SJSA1 (cell line): ENCODE results near the gene CDKN1A. TPM values are rescaled to one million over a fixed set of nuclear protein-coding genes. Genes with fewer than 3 reads are reported as not detected.

Experiments
- DNase-seq, 2 experiments: peaks; one replicate each; pipeline ENCODE4 v3.0.0-alpha.2; 2015 to 2020; ENCODE audit warnings: low spot score in 2 of 2, low read depth in 1 of 2
- H3K27ac ChIP-seq: fragments of 250-450 bp; sonication (Bioruptor Pico); 2 replicates; pipeline ENCODE4 v1.5.1; 2020; ENCODE audit warnings: mild to moderate bottlenecking, moderate library complexity
- H3K27me3 ChIP-seq: fragments of 250-450 bp; sonication (Bioruptor Pico); replicated peaks from 2 replicates; pipeline ENCODE4 v1.5.1; 2020; ENCODE audit warnings: mild to moderate bottlenecking, moderate library complexity
- H3K36me3 ChIP-seq: fragments of 250-450 bp; sonication (Bioruptor Pico); 2 replicates; pipeline ENCODE4 v1.5.1; 2020; ENCODE audit warnings: mild to moderate bottlenecking
- H3K4me1 ChIP-seq: fragments of 250-450 bp; sonication (Bioruptor Pico); replicated peaks from 2 replicates; pipeline ENCODE4 v1.6.1; 2021; ENCODE audit warnings: mild to moderate bottlenecking
- H3K4me3 ChIP-seq: fragments of 250-450 bp; sonication (Bioruptor Pico); 2 replicates; pipeline ENCODE4 v1.5.1; 2020; ENCODE audit warnings: mild to moderate bottlenecking
- H3K9me3 ChIP-seq: fragments of 250-450 bp; sonication (Bioruptor Pico); replicated peaks from 2 replicates; pipeline ENCODE4 v1.5.1; 2020; ENCODE audit warnings: mild to moderate bottlenecking
- total RNA-seq: library from RNA; depleted of rRNA; stranded (reverse); fragments of >200 nt; shearing (Covaris generic); gene quantifications from 2 replicates; pipeline ENCODE4 v1.2.3, GENCODE V29; 2014

The CDKN1A gene
- total RNA-seq, 1 experiment from 2014 or later, result 133 TPM

DNA sequence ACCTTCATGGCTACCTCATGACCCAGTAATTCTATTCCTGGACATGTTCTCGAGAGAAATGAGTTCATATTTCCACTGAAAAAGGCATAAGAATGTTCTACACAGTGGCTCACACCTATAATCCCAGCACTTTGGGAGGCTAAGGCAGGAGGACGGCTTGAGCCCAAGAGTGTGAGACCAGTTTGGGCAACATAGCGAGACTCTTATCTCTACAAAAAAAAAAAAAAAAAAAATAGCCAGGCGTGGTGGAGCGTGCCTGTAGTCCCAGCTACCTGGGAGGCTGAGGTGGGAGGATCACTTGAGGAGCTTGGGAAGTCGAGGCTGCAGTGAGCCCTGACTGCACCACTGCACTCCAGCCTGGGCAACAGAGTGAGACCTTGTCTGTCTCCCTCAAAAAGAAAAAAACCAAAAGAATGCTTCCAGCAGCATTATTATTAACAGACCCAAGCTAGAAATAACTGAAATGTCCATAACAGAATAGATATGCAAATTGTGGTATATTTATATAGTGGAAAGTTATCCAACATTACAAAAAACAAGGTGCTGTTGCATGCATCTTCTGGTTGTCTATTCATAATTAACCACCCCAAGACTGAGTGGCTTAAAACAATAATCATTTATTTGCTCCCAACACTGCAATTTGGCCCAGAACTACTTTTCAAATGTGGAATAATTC is 9.7 kb downstream of the CDKN1A start:
- peaks cover 44% of the 10 kb centered on the region for H3K36me3 ChIP-seq
- H3K27me3 ChIP-seq, result no peaks in the 10 kb centered on the region
- no peak overlapping the region for H3K27ac ChIP-seq
- H3K4me3 ChIP-seq, result no peak overlapping the region
- DNase-seq, result no peak
- no peaks in the 10 kb centered on the region for H3K4me1 ChIP-seq
- no peaks in the 10 kb centered on the region; the same call in 1 of the 2 replicates for H3K9me3 ChIP-seq

DNA sequence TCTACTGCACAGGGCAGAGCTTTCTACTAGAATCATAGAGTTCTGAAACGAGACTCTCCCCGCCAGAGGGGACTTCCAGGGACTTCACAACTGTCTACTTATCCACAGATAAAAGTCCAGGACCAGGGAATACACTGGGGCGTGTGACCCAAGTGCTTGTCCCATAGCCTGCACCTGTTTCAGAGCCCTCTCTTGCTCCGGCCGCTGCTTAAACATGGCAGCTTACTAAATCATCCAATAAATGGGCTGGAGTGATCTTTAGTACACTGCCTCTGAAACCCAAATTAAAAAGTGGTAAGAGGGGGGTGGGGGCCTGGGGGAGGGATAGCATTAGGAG is 10.2 kb downstream of the CDKN1A start:
- Histone ChIP-seq H3K4me3 (no peak overlapping the region), H3K4me1 (no peaks in the 10 kb centered on the region), H3K27me3 (no peaks in the 10 kb centered on the region), H3K36me3 (peaks cover 39% of the 10 kb centered on the region), H3K9me3 (no peaks in the 10 kb centered on the region; the same call in 1 of the 2 replicates), H3K27ac (no peak overlapping the region)
- DNase-seq, result no peak

DNA sequence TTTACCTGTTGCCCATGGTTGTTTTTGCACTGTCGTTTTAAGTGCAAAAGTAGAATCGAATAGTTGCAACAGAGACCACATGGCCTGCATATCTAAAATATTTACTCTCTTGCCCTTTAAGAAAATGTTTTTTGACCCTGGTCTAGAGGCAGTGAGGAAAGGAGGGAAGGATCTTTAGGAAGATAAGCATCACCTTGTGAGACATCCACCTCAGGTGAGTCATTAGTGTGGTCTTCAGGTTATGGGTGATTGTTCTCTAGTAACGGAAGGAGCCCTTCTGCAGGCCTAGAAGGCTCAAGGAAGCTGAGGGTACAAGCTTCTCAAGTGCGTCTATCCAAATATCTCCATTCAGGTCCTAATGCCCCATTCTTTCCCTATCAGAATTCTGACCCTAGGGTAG is 12.5 kb downstream of the CDKN1A start:
- Histone ChIP-seq H3K36me3 (peaks cover 16% of the 10 kb centered on the region), H3K4me3 (no peak overlapping the region), H3K4me1 (no peaks in the 10 kb centered on the region), H3K27me3 (no peaks in the 10 kb centered on the region), H3K27ac (no peak overlapping the region), H3K9me3 (no peaks in the 10 kb centered on the region; the same call in 1 of the 2 replicates)
- DNase-seq, result no peak

DNA sequence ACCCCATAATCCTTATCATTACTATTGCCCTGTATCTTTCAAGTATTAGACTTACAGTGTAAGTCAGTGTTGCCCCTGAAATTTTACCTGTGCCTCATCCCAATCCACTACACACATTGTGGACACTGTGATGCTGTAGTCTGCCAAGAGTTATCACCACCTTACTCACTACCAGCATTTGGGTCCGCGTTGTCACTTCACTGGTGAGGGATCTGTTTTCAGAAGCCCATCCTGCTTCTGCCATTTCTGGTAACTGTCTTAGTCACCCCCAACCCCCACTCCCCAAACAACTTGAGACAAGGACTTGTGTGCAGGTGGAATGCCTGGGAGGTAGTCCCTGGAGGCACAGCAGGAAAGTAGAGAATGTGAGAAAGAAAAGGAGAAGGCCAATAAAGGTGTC is 13.1 kb downstream of the CDKN1A start:
- Histone ChIP-seq H3K4me3 (no peak overlapping the region), H3K27me3 (no peaks in the 10 kb centered on the region), H3K36me3 (peaks cover 10% of the 10 kb centered on the region), H3K9me3 (no peaks in the 10 kb centered on the region; the same call in 1 of the 2 replicates), H3K4me1 (no peaks in the 10 kb centered on the region), H3K27ac (no peak overlapping the region)
- no peak for DNase-seq

DNA sequence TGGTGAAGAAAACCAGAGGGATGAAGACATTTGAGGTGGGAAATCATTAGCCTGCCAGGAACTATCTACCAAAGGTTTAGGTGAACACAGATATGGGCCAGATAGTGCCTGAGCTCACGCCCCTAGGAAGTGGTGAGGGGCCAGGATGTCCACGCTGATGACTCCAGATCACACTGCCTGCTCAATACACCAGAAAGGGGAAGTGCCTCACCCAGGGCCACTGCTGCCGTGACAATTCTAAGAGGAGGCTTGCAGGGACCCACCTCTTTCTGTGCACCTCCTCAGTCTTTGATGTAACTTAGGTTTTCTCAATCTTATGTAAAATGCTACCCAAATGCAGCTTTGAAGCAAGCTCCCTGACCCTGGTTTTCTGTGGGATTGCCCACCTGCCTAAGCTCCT is 13.7 kb downstream of the CDKN1A start:
- Histone ChIP-seq H3K9me3 (no peaks in the 10 kb centered on the region; the same call in 1 of the 2 replicates), H3K27me3 (no peaks in the 10 kb centered on the region), H3K27ac (no peak overlapping the region), H3K36me3 (peaks cover 4% of the 10 kb centered on the region), H3K4me1 (no peaks in the 10 kb centered on the region), H3K4me3 (no peak overlapping the region)
- DNase-seq, result no peak

DNA sequence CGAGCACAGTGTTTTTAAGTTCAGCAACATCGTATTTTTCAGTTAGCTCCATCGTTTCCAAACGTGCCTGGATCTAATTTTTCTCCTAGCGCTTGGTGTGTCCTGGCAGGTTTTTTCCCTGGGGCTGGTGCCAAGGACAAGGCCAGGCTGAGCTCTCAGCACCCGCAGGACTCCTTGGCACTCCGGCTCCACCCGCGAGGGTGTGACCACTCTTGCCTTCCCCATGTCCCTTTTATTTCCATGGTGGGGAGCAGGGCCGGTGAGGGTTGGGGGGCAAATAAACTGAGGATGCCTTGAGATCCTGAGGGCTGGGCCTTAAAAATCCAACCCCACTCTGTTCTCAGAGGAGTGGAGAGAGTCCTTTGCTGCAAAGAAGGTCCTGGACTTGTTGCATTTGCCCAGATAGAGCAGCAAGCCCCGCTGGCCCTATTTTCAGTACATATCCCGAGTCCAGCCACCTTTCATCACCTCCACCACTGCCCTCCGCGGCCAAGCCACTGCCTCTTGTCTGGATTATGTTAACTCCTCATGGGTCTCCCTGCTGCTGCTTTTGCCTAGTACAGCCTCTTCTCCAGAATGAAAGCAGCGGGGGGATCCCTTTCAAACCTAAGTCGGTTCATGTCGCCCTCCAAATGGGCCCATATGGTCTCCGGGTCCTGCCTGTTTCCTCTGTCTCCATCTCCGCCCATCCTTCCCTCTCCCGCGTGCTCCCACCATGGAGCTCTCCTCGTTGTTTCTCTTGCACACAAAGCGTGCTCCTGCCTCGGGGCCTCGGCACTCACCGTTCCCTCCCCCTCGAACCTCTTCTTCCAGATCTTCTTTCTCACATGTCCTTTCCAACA is 14.6 kb downstream of the CDKN1A start:
- no peaks in the 10 kb centered on the region for H3K4me1 ChIP-seq
- H3K27me3 ChIP-seq, result no peaks in the 10 kb centered on the region
- no peak overlapping the region for H3K27ac ChIP-seq
- H3K4me3 ChIP-seq, result no peak overlapping the region
- H3K9me3 ChIP-seq, result no peaks in the 10 kb centered on the region; the same call in 1 of the 2 replicates
- no peaks in the 10 kb centered on the region for H3K36me3 ChIP-seq
- no peak for DNase-seq

DNA sequence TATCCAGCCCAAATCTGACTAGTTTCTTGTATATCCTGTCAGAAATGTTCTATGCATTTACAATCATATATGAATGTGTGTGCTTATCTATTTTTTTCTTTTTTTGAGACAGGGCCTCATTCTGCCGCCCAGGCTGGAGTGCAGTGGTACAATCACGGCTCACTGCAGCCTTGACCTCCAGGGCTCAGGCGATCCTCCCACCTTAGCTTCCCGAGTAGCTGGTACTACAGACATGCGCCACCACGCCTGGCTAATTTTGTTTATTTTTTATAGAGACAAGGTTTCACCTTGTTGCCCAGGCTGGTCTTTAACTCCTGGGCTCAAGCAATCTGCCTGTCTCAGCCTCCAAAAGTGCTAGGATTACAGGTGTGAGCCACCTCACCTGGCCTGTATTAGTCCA is 16.1 kb downstream of the CDKN1A start:
- DNase-seq, result no peak
- Histone ChIP-seq H3K4me3 (no peak overlapping the region), H3K27me3 (no peaks in the 10 kb centered on the region), H3K9me3 (no peaks in the 10 kb centered on the region), H3K36me3 (no peaks in the 10 kb centered on the region), H3K27ac (no peak overlapping the region), H3K4me1 (no peaks in the 10 kb centered on the region)

DNA sequence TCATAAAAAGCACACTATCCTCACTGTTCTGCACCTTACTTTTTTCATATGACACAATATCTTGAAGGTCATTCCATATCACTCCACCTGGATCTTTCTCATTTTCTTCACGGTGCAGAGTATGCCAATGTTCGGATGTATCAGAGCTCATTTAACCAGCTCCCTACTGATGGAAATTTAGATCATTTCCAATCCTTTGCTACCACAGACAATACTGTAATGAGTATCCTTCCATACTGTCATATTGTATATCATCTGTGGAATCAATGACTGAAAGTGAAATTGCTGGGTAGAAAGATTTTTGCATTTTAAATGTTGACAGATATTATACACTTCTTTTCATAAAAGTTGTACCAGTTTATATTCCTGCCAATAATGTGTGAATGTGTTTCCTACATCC is 16.9 kb downstream of the CDKN1A start:
- DNase-seq, result no peak
- Histone ChIP-seq H3K9me3 (no peaks in the 10 kb centered on the region), H3K27ac (no peak overlapping the region), H3K27me3 (no peaks in the 10 kb centered on the region), H3K36me3 (no peaks in the 10 kb centered on the region), H3K4me1 (no peaks in the 10 kb centered on the region), H3K4me3 (no peak overlapping the region)

DNA sequence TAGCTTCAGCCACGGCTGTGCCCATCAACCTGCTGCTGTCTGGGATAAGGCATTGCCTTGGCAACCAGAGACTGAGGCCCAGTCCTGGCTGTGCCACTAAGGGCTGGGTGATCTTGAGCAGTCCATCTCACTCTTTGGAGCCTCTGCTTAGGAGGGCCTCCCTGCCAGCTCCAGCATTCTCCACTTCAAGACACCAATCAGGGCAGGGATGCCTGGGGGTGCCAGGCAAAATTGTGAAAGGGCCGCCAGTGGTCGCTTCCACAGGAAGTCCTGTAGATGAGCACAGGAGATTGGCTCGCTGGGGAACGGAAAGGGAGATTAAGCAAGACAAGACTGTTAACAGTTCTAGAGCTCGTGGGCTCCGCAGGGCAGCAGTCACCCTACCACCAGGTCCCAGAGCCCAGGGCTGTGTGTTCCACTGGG is 19.0 kb downstream of the CDKN1A start, which contains the start of gene RAB44:
Gene RAB44 (plus strand): TSS at position 346 of the 423 bp plus-strand sequence. CDS start 6,410 bp downstream, outside the sequence.
- Histone ChIP-seq H3K27me3 (no peaks in the 10 kb centered on the region), H3K9me3 (no peaks in the 10 kb centered on the region), H3K27ac (no peak within 1 kb of the TSS), H3K4me1 (no peaks in the 10 kb centered on the region; the same call in 1 of the 2 replicates), H3K4me3 (no peak within 1 kb of the TSS), H3K36me3 (no peaks in the 10 kb centered on the region)
- no peak for DNase-seq

DNA sequence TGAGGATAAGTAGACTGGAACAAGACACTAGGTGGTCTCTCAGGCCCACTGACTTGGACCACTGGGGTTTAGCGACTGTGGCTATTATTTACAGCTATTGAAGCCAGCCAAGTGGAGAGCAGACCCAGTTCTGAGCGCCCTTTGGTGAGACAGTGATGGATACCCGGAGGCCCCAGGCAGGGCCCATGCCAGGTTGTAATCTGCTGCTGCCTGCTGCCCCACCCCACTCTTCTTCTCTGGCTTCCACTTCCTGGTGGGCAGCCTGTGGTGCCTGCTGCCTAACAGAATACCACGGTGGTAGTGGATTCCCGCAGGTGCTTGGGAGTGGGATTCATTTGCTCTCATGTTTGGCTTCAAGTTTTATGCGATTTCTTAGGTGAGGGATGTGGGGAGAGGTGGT is 19.7 kb downstream of the CDKN1A start:
- no peaks in the 10 kb centered on the region for H3K27me3 ChIP-seq
- H3K9me3 ChIP-seq, result no peaks in the 10 kb centered on the region
- no peak for DNase-seq
- H3K4me3 ChIP-seq, result no peak overlapping the region
- no peaks in the 10 kb centered on the region for H3K36me3 ChIP-seq
- H3K27ac ChIP-seq, result no peak overlapping the region
- H3K4me1 ChIP-seq, result no peaks in the 10 kb centered on the region; the same call in 1 of the 2 replicates

DNA sequence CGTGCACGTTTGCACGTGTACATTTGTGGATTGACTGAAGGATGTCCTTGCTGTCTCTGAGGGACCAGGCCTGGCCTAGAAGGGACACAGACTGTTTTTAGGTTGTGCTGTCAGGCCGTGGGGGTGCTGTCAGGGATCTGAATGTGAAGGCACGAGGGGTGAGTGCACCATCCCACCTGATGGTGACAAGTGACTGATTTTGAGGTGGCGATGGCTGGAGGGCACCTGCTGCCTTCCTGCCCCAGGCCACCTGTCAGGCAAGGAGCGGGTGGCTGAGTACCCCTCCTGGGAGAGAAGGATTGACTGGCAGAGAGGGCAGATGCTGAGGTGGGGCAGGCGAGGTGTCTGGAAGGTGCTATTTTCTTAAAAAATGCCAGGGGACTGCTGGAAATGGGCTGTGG is 20.4 kb downstream of the CDKN1A start:
- no peak overlapping the region for H3K4me3 ChIP-seq
- H3K4me1 ChIP-seq, result no peaks in the 10 kb centered on the region; the same call in 1 of the 2 replicates
- no peaks in the 10 kb centered on the region for H3K9me3 ChIP-seq
- no peak overlapping the region for H3K27ac ChIP-seq
- no peaks in the 10 kb centered on the region for H3K27me3 ChIP-seq
- H3K36me3 ChIP-seq, result no peaks in the 10 kb centered on the region
- DNase-seq, result no peak

DNA sequence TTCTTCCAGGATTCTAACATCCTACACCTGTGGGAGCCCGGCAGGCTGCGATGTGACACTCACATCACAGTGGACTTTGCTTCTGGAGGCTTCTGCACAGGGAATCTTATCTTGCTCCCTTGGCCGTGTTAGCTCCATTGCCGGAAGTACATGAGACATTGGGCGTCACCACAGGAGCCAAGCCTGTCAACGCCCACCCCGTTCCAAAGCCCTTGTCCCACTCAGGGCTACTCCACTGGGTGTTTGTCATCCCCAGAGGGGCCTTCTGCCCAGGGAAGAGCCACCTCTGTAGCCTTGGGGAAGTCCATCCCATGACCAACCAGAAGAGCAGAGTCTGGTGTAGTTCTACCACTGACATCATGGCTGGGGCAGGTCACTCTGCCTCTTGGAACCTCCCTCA is 20.8 kb downstream of the CDKN1A start:
- Histone ChIP-seq H3K27ac (no peak overlapping the region), H3K4me3 (no peak overlapping the region)

DNA sequence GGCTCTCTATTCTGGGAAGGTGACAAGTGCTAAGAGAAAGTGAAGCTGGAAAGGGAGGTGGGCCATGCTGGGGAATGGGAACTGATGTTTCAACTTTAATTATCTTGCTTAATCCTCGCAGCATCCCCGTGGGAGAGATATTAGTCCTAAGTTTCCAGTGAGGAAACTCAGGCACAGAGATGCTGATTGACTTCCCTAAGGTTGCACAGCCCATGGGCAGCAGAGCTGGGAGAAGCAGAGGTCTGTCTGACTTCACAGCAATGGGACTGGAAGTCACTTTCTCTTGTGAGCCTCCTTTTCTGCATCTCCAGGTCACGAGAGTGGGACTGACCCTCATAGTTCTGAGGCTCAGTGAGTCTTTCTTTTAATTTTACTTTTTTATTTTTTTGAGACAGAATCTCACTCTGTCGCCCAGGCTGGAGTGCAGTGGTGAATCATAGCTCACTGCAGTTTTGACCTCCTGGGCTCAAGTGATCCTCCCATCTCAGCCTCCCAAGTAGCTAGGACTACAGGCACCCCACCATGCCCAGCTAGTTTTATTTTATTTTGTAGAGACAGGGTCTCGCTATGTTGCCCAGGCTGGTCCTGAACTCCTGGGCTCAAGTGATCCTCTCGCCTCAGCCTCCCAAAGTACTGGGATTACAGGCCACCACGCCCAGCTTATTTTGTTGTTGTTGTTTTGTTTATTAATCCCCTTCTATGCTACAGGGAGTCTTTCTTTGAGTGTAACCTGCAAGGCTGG is 21.7 kb downstream of the CDKN1A start:
- Histone ChIP-seq H3K9me3 (no peaks in the 10 kb centered on the region), H3K36me3 (no peaks in the 10 kb centered on the region), H3K4me1 (no peaks in the 10 kb centered on the region; the same call in 1 of the 2 replicates), H3K27ac (no peak overlapping the region), H3K27me3 (no peaks in the 10 kb centered on the region), H3K4me3 (no peak overlapping the region)
- no peak for DNase-seq

More for the DNA sequence above, 20.8 kb downstream of the CDKN1A start:
- Histone ChIP-seq H3K4me1 (no peaks in the 10 kb centered on the region; the same call in 1 of the 2 replicates), H3K36me3 (no peaks in the 10 kb centered on the region), H3K9me3 (no peaks in the 10 kb centered on the region), H3K27me3 (no peaks in the 10 kb centered on the region)
- no peak for DNase-seq
